Measurements from ENCODE around the gene BBS9.

The BBS9 gene

DNA sequence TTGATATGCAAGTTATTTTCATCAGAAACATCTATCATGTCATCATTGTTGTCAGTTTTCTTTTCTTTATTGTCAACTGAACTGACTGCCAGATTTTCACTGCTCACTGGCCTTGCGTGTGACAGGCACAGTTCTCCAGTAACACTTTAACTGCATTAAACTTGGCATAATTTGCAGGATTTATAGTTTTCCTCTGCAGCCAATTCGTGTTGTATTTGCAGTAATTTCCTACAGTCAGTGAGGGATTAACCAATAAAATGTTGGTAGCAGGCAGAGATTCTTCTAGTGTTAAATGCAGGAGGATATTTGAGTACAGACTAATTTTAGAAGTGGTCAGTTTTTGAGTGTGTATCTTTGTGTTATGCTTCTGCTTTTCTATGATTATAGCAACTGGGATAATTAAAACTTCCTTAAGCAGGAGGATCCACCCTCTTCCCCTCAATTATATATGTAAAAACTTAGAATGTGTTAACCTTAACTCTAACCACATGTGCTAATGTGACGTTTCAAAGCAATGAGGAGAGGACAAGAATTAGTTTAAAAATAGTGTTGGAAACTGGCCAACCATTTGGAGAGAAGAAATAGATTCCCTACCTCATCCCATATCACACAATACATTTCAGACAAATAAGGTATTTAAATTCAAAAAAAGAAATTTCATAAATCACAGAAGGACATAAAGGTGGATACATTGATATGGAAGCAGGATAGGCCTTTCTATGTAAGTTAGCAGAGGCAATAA lies 410.5 kb downstream of the BBS9 start:
- no peak overlapping the region for H3K4me3 ChIP-seq (ENCODE audit: insufficient read depth, low read depth, low read length)
- H3K27me3 ChIP-seq (ENCODE audit: control insufficient read depth, insufficient read depth, low read length, poor library complexity, severe bottlenecking), result no peaks in the 10 kb centered on the region
- no peaks in the 10 kb centered on the region for H3K9me3 ChIP-seq (ENCODE audit: control insufficient read depth, low read length)
- WGBS, 2 experiments, result 91 to 95% methylated on average over 2 of the region's 3 CpGs
- H3K36me3 ChIP-seq (ENCODE audit: control insufficient read depth, insufficient read depth, low read length), result no peaks in the 10 kb centered on the region
- H3K27ac ChIP-seq (ENCODE audit: insufficient read depth, low read depth, low read length, poor library complexity, severe bottlenecking), result no peak overlapping the region
- peaks cover 7% of the 10 kb centered on the region for H3K4me1 ChIP-seq (ENCODE audit: control insufficient read depth, insufficient read depth, low read length)

DNA sequence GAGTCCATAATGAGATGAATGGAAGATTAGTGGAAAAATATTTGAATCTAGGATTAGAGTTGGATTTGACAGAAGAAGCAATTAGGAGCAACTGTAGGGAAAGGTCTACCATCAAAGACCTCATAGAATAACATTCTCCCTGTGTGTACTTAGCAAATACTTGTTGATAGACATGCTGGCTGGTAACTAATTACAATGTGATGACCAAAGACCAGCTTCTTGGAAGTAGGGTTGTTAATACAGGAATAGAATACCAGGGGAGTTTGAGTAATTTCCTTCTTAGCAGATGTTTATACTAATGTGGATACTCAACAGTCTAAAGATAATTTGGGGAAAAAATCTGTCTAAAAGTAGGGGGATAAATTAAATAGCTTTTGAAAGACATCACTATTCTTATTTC lies 418.5 kb downstream of the BBS9 start:
- H3K4me1 ChIP-seq (ENCODE audit: control insufficient read depth, insufficient read depth, low read length), result no peaks in the 10 kb centered on the region
- H3K9me3 ChIP-seq (ENCODE audit: control insufficient read depth, low read length), result no peaks in the 10 kb centered on the region
- no peak overlapping the region for H3K27ac ChIP-seq (ENCODE audit: insufficient read depth, low read depth, low read length, poor library complexity, severe bottlenecking)
- no peaks in the 10 kb centered on the region for H3K27me3 ChIP-seq (ENCODE audit: control insufficient read depth, insufficient read depth, low read length, poor library complexity, severe bottlenecking)
- no peak overlapping the region for H3K4me3 ChIP-seq (ENCODE audit: insufficient read depth, low read depth, low read length)
- H3K36me3 ChIP-seq (ENCODE audit: control insufficient read depth, insufficient read depth, low read length), result no peaks in the 10 kb centered on the region

DNA sequence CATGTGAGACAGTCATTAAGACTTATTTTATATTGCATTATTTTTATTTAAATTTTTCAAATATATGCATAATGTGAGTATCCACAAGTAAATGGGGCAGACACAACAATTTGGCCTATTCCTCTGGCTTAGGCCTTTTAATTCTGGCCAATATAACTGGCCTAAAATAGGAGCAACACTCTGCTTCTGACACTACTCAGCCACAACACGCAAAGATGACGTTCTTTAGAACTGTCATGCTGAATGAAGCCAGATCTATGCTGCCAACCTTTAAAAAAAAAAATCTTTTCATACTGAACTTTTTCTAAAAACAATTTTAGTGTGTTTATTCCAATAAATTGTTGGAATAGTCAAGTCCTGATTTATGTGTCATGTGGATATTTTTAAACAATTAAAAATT lies 421.0 kb downstream of the BBS9 start:
- no peaks in the 10 kb centered on the region for H3K4me1 ChIP-seq (ENCODE audit: control insufficient read depth, insufficient read depth, low read length)
- no peak overlapping the region for H3K27ac ChIP-seq (ENCODE audit: insufficient read depth, low read depth, low read length, poor library complexity, severe bottlenecking)
- H3K36me3 ChIP-seq (ENCODE audit: control insufficient read depth, insufficient read depth, low read length), result no peaks in the 10 kb centered on the region
- 97 to 98% methylated on average over 2 of the region's 2 CpGs for WGBS, 2 experiments
- no peaks in the 10 kb centered on the region for H3K9me3 ChIP-seq (ENCODE audit: control insufficient read depth, low read length)
- no peak overlapping the region for H3K4me3 ChIP-seq (ENCODE audit: insufficient read depth, low read depth, low read length)
- H3K27me3 ChIP-seq (ENCODE audit: control insufficient read depth, insufficient read depth, low read length, poor library complexity, severe bottlenecking), result no peaks in the 10 kb centered on the region

DNA sequence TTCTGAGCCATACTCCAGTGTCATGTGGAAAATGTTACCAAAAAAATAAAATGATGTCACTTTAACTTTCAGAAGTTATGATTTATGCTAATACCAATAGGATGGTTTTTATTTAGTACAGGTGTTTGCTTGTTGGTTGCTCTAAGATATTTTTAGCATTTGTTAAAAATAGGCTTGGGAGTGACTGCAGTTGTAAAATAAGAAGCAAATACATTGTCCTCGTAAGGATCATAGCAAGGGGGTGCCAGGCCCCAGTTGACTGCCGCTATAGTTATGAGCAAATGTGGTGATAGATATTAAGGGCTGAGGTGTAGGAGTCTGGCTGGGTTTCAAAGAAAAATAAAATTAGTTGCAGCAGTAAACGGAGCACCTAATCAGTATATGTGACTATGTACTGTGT lies 421.6 kb downstream of the BBS9 start:
- Histone ChIP-seq H3K36me3 (ENCODE audit: control insufficient read depth, insufficient read depth, low read length) (no peaks in the 10 kb centered on the region), H3K4me3 (ENCODE audit: insufficient read depth, low read depth, low read length) (no peak overlapping the region), H3K27ac (ENCODE audit: insufficient read depth, low read depth, low read length, poor library complexity, severe bottlenecking) (no peak overlapping the region), H3K27me3 (ENCODE audit: control insufficient read depth, insufficient read depth, low read length, poor library complexity, severe bottlenecking) (no peaks in the 10 kb centered on the region), H3K4me1 (ENCODE audit: control insufficient read depth, insufficient read depth, low read length) (no peaks in the 10 kb centered on the region), H3K9me3 (ENCODE audit: control insufficient read depth, low read length) (no peaks in the 10 kb centered on the region)
- WGBS, 2 experiments, result 86 to 89% methylated on average over 2 to 3 of the region's 3 CpGs

DNA sequence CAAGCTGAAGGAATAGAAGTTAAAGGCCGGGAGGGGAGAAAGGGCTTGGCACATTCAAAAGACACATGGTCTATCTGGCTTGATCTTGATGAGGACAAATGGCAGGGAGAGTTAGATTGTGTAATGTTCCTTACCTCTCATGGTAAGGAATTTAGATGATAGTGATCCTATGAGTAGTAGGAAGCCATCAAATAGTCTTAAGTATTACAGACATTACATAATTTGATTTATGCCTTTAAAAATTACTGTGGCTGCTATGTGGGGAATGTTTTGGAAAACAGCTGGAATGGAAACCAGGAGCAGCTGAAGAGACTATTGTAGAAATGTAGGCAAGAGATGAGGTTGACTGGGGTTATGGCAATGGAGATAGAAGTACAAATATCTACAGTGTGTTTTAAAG lies 424.7 kb downstream of the BBS9 start:
- Histone ChIP-seq H3K4me3 (ENCODE audit: insufficient read depth, low read depth, low read length) (no peak overlapping the region), H3K27ac (ENCODE audit: insufficient read depth, low read depth, low read length, poor library complexity, severe bottlenecking) (no peak overlapping the region), H3K4me1 (ENCODE audit: control insufficient read depth, insufficient read depth, low read length) (no peaks in the 10 kb centered on the region), H3K9me3 (ENCODE audit: control insufficient read depth, low read length) (no peaks in the 10 kb centered on the region), H3K36me3 (ENCODE audit: control insufficient read depth, insufficient read depth, low read length) (no peaks in the 10 kb centered on the region), H3K27me3 (ENCODE audit: control insufficient read depth, insufficient read depth, low read length, poor library complexity, severe bottlenecking) (no peaks in the 10 kb centered on the region)
- WGBS, 2 experiments, result 88 to 94% methylated on average over 1 of the region's 1 CpG

DNA sequence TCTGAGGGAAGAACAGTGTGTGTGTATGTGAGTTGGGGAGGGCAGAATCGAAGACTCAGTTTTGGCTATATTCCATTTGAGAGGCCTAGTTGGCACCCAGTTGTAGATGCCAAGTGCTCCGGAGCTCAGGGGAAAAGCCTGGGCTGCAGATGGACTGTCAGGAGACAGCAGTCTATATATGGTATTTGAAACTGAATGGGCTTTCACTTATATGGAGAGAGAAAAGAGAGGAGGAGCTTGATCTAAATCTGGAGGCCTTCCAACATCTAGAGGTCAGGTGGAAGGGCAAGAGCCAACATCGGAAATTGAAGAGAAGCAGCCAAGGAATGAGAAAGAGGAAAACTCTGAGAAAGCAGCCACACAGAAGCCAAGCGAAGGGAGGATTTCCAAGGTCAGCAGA lies 425.2 kb downstream of the BBS9 start:
- Histone ChIP-seq H3K36me3 (ENCODE audit: control insufficient read depth, insufficient read depth, low read length) (no peaks in the 10 kb centered on the region), H3K4me1 (ENCODE audit: control insufficient read depth, insufficient read depth, low read length) (no peaks in the 10 kb centered on the region), H3K27ac (ENCODE audit: insufficient read depth, low read depth, low read length, poor library complexity, severe bottlenecking) (no peak overlapping the region), H3K27me3 (ENCODE audit: control insufficient read depth, insufficient read depth, low read length, poor library complexity, severe bottlenecking) (no peaks in the 10 kb centered on the region), H3K4me3 (ENCODE audit: insufficient read depth, low read depth, low read length) (no peak overlapping the region), H3K9me3 (ENCODE audit: control insufficient read depth, low read length) (no peaks in the 10 kb centered on the region)
- whole genome bisulfite sequencing, 2 experiments, result 93 to 94% methylated on average over 4 of the region's 4 CpGs

DNA sequence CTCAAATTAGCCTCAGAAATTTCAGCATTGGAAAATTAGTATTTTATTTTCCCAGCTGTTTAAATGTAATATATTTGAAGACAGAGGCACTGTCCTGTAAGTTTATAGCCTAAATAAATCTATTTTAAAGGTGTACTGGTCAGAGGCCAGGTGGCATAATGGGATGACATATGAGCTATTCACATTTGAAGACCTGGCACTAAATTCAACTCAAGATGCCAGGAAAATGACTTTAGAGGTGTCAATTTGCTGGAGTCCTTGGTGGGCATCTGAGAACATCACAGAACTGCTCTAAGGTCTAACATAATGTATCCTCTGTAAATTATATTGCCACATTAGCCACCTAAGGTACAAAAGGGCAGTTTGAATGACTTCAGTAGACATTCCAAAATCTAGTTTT lies 427.1 kb downstream of the BBS9 start:
- no peaks in the 10 kb centered on the region for H3K36me3 ChIP-seq (ENCODE audit: control insufficient read depth, insufficient read depth, low read length)
- H3K9me3 ChIP-seq (ENCODE audit: control insufficient read depth, low read length), result no peaks in the 10 kb centered on the region
- no peak overlapping the region for H3K4me3 ChIP-seq (ENCODE audit: insufficient read depth, low read depth, low read length)
- H3K4me1 ChIP-seq (ENCODE audit: control insufficient read depth, insufficient read depth, low read length), result no peaks in the 10 kb centered on the region
- no peak overlapping the region for H3K27ac ChIP-seq (ENCODE audit: insufficient read depth, low read depth, low read length, poor library complexity, severe bottlenecking)
- no peaks in the 10 kb centered on the region for H3K27me3 ChIP-seq (ENCODE audit: control insufficient read depth, insufficient read depth, low read length, poor library complexity, severe bottlenecking)

DNA sequence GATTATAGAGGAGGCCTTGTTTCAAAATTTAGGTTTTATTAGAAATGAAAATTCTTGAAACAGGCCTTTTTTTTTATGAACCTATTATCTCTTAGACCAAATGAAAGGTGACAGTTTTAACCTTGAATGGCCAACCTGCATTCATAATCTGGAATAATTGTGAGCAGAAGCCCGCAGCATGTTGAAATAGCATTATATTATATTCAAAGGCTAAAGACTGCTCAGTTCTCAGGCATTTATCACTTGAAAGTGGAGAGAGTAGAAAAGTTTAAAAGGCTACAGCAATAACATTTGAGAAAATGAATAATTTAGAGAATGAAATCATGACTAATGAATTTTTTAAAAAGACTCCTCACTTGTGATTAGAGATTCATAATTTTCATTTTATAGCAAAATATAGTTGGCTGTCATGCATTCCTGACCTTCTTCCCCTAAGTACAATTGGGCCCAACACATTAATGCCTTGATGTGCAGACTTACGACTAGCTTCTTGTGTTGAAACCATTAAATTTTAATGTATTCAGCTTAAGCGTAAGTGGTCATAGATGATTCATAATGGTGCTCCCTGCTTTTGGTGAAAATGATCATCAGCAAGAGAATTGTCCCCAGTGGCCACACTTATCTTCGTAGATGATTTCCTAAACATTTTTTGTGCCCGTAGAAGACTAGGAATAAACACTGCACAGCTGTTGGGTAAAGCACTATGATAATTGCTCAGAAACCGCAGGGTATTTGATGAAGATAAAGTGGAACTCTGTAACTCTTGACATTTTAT lies 429.4 kb downstream of the BBS9 start:
- Histone ChIP-seq H3K9me3 (ENCODE audit: control insufficient read depth, low read length) (no peaks in the 10 kb centered on the region), H3K4me3 (ENCODE audit: insufficient read depth, low read depth, low read length) (no peak overlapping the region), H3K36me3 (ENCODE audit: control insufficient read depth, insufficient read depth, low read length) (no peaks in the 10 kb centered on the region), H3K27me3 (ENCODE audit: control insufficient read depth, insufficient read depth, low read length, poor library complexity, severe bottlenecking) (no peaks in the 10 kb centered on the region), H3K4me1 (ENCODE audit: control insufficient read depth, insufficient read depth, low read length) (no peaks in the 10 kb centered on the region), H3K27ac (ENCODE audit: insufficient read depth, low read depth, low read length, poor library complexity, severe bottlenecking) (no peak overlapping the region)
- 93 to 96% methylated on average over 6 of the region's 6 CpGs for WGBS, 2 experiments

DNA sequence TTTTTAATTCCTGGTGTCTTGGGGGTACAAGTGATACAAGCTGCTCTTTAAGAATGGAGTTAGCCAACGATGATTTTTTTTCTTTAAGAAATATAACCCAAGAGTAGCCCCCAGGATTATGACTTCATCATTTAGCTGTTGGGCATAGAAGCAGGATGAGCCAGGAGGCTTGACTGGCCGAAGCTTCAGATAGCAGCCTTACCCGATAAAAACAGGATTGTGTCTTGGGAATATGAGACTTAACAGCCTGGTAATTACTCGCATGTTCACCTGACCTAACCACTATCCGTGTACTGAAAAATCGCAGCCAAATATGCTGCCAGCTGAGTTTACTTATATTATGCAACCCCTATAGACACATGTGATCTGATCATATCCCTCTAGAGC lies 430.0 kb downstream of the BBS9 start:
- Histone ChIP-seq H3K4me1 (ENCODE audit: control insufficient read depth, insufficient read depth, low read length) (no peaks in the 10 kb centered on the region), H3K9me3 (ENCODE audit: control insufficient read depth, low read length) (no peaks in the 10 kb centered on the region), H3K36me3 (ENCODE audit: control insufficient read depth, insufficient read depth, low read length) (no peaks in the 10 kb centered on the region), H3K27me3 (ENCODE audit: control insufficient read depth, insufficient read depth, low read length, poor library complexity, severe bottlenecking) (no peaks in the 10 kb centered on the region), H3K27ac (ENCODE audit: insufficient read depth, low read depth, low read length, poor library complexity, severe bottlenecking) (no peak overlapping the region), H3K4me3 (ENCODE audit: insufficient read depth, low read depth, low read length) (no peak overlapping the region)
- 79 to 98% methylated on average over 5 to 6 of the region's 6 CpGs for WGBS, 2 experiments

DNA sequence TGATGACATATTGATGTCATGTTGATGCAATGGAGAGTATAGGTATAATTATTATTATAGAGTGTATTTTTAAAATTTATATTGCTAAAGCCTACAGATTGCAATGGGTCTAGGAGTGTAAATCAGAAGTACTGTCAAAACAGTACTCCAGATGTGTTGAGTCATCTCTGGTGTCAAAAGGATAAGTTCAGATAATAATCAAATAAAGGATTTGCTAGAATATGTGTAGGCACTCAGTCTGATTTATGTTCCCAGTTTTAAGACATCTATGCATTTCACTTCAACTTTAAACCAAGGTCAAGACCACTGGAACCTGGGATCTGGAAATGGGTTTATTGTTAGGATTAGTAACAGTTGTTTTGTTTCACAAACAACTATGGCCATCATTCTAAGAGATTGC lies 433.6 kb downstream of the BBS9 start:
- H3K27ac ChIP-seq (ENCODE audit: insufficient read depth, low read depth, low read length, poor library complexity, severe bottlenecking), result no peak overlapping the region
- H3K27me3 ChIP-seq (ENCODE audit: control insufficient read depth, insufficient read depth, low read length, poor library complexity, severe bottlenecking), result no peaks in the 10 kb centered on the region
- no peaks in the 10 kb centered on the region for H3K9me3 ChIP-seq (ENCODE audit: control insufficient read depth, low read length)
- H3K4me3 ChIP-seq (ENCODE audit: insufficient read depth, low read depth, low read length), result no peak overlapping the region
- H3K36me3 ChIP-seq (ENCODE audit: control insufficient read depth, insufficient read depth, low read length), result no peaks in the 10 kb centered on the region
- H3K4me1 ChIP-seq (ENCODE audit: control insufficient read depth, insufficient read depth, low read length), result no peaks in the 10 kb centered on the region

All from ectodermal cell (in vitro differentiated cells).